ENCODE data around the gene TRAK1.
"Not testable (repeated sequence)": the region's sequence is repeated elsewhere in the genome, so short reads cannot be mapped to it uniquely, and the experiment has no call there.

TRAK1 gene

DNA sequence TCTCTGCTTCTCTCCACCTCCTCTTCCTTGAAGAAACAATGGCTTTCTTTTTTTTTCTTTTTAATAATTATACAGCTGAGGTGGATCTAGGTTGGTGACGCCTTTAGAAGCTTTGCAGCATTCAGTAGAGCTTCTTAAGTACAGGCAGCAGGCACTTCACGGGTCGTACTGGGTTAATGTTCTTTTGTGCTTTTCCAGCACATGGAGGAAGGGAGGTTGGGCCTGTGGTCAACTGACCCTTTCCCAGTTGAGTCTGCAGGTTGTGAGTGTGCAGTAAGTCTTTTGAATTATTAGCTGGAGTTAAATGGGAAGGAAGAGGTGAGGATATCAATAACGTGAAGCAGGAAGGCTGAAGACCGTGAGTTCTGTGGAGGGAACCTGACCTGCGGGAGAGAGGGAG lies 7.0 kb downstream of the TRAK1 start:
- no peak for DNase-seq

DNA sequence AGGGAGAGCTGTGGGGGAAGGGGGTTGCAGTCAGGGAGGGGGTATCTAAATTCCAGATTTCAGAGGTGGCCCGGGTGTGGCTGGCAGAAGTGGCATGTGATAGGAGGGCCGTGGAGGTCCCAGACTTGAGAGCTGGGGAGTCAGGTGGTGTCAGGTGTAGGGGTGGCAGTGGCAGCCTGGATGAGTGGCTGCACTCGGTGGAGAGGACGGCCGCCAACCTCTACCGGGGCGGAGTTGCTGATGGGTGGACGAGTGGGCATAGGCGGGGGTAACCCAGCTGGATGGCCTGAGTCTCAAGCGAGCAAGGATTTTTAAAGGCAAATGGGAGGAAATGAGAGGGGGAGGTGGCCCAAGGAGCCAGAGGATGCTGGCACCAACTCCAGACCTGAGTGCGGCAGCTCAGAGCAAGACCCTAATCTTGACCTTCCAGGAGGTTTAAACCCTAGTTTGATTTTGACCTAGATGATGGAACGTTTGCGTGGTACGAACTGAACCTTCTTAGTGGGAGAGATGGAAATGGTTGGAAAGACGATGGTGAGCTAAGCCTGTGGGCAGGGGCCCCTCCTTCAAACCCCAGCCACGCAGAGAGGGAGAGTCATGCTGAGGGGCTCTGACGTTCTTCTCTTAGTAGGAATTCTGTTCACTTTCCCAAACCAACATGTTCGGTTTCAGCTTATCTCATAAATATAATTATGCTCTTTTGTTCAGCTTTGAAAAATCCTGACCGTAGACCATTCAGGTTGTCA lies 8.0 kb downstream of the TRAK1 start:
- no peak for DNase-seq

DNA sequence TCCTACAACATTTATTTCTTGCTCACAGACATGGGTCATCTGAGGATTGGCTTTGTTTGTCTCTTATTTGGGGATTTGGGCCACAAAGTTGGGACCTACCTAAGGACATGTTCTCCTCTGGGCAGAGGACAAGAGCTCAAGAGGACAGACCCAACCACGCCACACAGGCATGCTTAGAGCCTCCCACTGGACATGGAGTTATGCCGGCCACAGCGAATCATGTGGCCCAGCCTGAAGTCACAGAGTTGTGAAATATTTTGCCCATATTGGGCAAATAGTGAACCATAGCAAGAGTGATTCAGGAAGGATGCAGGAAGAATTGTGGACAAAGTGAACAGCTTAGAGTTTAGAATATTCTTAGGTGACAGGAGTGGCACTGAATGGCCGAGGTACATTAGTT lies 9.9 kb downstream of the TRAK1 start:
- no peak for DNase-seq

DNA sequence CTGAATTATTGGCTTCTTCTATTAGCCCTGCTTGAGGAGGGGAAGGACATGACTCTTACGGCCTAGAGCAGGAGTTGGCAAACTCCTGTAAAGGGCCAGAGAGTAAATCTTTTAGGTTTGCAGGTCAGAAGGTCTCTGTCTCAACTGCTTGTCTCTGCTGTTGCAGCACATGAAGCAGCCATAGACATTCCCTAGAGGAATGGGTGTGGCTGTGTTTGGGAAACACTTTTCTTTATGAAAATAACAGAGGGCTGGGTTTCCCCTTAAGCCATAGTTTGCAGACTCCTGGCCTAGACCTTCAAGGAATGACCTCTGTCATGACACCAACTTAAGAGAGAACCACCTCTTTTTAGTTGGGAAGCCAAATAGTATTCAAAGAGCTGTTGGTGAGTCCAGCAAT lies 10.3 kb downstream of the TRAK1 start:
- DNase-seq, result no peak

DNA sequence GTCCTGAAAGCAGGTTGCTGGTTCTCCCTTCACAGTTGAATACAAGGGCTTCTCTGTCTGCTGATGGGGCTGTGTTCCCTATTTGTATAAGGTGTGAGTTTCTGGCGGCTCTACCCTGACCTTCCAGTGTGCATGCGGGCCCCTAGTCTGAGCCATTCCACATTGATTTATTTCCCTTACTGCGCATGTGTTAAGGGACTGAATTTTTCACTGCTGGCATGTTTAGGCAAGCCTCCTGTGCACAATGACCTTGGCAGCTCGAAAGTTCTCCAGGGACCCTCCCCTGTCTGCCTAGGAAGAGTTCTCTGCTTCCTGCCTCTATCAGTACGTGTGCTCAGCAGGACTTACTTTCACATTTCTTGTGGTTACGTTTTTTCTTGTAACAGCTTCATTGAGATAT lies 11.4 kb downstream of the TRAK1 start:
- no peak for DNase-seq

DNA sequence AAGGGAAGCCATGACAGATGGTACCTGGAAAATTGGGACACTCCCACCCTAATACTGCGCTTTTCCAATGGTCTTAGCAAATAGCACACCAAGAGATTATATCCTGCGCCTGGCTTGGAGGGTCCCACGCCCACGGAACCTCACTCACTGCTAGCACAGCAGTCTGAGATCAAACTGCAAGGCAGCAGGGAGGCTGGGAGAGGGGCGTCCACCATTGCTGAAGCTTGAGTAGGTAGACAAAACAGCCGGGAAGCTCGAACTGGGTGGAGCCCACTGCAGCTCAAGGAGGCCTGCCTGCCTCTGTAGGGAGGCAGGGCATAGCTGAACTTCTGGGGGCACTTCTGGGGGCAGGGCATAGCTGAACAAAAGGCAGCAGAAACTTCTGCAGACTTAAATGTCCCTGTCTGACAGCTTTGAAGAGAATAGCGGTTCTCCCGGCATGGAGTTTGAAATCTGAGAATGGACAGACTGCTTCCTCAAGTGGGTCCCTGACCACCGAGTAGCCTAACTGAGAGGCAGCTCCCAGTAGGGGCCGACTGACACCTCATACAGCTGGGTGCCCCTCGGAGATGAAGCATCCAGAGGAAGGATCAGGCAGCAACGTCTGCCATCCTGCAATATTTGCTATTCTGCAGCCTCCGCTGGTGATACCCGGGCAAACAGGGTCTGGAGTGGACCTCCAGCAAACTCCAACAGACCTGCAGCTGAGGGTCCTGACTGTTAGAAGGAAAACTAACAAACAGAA lies 12.9 kb downstream of the TRAK1 start:
- not testable (repeated sequence) for DNase-seq

DNA sequence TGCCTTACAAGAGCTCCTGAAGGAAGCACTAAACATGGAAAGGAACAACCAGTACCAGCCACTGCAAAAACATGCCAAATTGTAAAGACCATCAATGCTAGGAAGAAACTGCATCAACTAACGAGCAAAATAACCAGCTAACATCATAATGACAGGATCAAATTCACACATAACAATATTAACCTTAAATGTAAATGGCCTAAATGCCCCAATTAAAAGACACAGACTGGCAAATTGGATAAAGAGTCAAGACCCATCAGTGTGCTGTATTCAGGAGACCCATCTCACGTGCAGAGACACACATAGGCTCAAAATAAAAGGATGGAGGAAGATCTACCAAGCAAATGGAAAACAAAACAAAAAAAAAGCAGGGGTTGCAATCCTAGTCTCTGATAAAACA lies 14.8 kb downstream of the TRAK1 start:
- not testable (repeated sequence) for DNase-seq

DNA sequence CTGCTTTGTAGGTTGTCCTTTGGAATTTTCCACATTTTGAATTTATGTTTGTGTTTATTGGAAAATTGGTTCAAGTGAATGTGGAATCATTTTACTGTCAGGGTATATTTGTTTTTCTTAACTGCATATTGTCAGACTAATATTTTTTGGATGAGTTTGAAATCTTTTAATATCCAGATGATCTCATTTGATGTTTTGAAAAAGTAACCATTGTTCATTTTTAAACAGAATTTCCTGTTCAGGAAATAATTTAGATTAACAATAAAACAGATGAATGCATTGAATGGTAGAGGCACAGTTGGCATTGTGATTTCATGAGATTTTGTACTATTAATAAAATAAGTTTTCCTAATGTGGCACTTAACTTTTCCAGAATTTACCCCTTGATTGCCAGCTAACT lies 15.5 kb downstream of the TRAK1 start:
- DNase-seq, result no peak

DNA sequence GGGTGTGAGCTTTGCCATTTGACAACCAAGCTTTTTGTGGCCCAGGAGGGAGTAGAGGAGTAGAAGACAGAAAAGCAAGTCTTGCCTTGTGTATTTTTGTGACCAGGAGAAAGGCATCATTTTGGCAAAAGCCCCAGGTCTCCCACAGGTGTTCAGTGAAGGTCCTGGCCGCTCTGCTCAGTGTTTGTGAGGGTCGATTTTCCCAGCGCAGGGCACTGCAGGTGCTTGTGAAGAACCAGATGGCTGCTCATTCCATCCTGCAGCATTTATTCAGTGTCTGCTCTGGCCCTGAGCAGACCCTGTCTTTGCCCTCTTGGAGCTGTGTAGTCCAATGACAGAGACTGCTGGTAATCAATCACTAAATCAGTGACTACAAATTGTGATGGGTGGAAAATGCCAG lies 19.5 kb downstream of the TRAK1 start:
- no peak for DNase-seq

DNA sequence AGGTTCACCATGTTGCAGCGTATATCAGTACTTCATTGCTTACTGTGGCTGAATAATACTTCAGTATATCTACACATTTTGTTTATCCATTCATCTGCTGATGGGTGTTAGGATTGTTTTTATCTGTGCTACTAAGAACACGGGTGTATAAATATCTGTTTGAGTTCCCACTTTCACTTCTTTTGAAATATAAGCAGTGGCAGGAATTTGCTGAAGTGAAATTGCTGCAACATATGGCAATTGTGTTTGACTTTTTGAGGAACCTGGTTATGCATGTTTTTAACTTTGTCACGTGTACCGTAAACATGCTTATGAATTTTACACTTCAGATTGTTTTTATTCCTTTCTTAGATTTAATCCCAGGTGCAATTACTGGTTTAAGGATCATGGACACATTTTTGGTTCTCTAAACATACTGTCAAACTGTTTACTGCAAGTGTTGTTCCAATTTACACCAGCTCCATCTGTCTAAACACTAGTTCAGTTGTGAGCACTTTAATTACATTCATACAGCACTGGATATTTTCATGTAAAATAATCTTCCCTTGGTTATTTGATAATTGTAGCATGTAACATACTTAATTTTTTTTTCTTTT lies 23.1 kb downstream of the TRAK1 start:
- DNase-seq, result peak; percentile 10

DNA sequence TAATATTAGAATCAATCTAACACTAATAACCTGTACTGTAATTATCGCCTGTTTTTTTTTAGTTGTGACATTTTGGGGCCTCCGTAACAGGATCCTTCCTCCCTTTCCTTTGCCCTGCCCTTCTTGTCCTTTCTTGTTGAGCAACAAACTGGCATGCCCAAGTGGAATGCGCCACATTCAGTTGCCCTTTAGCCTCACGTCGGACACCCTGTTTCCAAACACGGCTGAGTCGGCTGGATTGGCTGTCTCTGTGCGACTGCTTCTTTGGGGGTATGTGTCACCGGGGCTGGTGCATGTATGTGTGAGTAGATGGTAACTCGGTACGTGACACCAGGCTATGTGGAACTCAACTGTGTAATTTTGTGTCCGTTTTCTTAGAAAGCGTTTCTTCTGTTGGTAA lies 24.1 kb downstream of the TRAK1 start:
- no peak for DNase-seq

DNA sequence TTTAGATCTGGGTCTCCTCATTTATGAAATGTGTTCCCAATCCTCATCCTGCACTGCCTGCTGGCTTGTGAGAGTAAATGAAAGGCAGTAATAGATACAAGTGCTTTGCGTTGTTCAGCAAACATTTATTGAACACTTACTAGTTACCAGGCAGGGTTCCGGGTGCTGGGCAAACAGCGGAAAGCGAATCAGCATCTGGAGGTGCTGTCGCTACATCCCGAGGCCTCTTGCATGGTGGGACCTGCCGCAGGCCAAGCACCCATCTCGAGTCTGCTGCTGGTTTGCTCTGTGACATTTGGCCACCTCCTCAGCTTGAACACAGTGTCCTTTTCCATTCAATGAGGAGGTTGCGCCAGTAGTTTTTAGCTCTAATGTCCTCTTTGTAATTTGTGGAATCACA lies 24.8 kb downstream of the TRAK1 start:
- DNase-seq, result no peak

DNA sequence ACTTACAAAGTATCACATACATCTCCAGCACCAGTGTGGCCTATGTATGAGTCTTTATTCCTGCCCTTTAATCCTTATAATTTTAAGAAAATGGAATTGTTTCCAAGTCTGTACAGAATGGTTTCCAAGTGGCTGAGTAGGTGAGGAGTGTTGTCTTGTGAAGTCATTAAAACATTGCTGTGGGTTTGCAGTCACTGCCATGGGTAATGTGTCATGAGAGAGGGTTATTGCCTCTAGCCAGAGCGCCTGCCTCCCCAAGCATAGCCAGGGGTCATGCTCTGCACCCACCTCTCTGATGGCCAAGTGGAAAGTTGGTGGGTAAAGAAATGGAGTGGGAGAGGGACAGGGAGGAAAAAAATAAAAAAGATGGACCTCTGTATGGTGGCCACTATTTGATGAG lies 25.3 kb downstream of the TRAK1 start:
- no peak for DNase-seq

DNA sequence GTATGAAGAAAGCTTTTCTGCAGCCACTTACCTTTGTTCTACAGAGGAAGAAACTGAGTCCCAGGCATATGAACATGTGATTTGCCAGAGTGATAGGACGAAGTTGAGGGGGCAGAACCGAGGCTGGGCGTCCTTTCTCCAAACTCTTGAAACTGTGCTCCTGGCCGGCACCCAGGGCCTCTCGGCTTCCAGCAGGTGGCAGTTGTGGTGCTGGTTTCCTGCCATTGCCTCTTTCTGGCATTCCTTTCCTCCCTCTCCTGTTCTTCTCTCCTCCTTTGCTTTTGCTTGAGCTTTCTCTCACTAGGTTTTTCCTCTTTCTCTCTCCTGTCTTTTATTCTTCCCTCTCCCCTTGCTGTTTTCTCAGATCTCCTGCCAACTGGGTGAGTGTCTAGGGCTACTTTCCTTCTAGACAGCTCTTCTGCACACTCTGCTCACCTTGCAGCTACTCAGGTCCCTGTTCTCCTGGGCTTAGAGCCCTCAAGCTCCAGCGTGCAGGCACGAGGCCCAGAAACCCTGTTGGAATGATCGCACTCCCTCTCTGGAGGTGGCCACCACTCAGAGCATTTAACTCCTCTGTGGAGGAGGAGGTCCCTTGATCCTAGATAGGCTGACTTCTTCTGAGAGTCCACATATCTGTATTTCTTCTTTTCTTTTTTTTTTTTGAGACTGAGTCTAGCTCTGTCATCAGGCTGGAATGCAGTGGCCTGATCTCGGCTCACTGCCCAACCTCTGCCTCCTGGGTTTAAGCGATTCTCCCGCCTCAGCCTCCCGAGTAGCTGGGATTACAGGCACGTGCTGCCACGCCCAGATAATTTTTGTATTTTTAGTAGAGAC lies 26.2 kb downstream of the TRAK1 start:
- no peak for DNase-seq

DNA sequence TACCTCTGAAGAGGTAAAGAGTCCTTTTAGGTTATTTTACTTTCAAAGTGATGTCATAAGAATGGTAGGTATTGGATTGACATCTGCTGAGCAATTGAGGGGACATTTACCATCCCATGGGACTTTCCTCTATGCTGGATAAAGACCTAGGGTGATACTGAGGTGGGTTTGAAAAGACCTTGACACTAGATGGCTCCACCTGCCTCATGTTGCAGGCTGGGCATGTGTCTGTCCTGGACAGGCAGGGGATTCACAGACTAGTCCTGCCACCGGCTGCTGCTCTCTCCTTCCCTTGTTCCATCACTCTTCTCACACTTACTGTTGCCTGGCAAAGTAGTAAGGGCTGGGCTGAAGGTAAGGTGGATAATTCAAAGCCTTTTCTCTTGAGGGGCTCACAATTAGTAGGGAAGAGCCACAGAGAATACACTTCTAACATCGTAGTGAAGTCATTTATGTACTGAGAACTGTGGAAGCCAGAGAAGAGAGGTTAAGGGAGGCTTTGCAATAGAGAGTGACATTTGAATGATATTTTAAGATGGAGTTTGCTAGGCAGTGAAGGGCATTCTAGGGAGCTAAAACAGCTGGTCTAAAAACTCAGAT lies 27.7 kb downstream of the TRAK1 start:
- no peak for DNase-seq

DNA sequence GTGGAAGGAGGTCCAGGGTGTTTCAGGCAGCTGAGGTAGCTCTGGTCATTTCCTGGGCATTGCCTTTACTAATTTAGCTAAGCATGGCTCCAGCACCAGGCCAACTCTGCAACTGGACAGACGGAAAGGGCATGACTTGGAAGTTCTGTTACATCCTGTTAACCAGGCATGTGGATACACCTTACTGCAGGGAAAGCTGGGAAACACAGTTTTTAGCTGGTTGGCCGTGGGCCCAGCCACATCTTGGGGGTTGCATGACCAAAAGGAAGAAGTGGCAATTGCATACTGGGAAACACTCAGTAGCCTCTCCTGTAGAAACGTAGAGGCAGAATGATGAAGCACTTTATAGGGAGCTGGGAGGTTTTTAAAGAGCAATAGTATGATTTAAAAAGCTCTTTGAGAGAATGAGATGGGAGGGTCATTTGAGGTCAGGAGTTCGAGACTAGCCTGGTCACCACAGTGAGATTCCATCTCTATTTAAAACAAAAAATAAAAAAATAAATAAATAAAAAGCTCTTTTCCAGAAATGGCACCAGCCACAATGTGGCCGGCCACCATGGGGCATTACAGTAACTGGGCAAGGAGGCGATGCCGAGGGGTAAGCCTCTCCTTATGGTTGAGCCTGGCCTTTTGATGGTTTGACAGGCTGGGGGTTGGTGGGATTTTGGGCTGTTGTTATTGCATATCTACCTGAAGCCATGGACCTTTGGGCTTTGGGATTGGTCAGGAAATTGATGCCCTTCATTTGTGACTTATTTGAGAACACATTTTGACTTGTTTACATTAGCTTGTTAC lies 28.6 kb downstream of the TRAK1 start:
- DNase-seq, result no peak

DNA sequence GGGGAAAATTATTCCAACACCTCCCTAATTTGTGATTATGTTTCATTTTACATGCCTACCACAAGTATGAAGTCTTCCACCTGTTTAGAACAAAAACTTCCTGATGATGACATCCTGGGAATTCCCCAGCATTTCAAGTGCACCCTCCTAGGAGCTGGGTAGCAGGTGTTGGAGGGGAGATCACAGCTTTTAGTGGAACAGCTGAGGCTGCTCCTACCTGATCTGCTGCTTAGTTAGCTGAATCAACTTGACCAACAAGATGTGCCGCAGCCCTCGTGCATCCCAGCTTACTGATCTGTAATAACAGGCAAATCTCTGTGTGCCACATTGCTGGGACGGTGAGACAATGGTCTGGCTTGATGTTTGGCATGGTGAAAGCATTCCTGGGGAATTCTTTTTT lies 29.7 kb downstream of the TRAK1 start:
- no peak for DNase-seq

DNA sequence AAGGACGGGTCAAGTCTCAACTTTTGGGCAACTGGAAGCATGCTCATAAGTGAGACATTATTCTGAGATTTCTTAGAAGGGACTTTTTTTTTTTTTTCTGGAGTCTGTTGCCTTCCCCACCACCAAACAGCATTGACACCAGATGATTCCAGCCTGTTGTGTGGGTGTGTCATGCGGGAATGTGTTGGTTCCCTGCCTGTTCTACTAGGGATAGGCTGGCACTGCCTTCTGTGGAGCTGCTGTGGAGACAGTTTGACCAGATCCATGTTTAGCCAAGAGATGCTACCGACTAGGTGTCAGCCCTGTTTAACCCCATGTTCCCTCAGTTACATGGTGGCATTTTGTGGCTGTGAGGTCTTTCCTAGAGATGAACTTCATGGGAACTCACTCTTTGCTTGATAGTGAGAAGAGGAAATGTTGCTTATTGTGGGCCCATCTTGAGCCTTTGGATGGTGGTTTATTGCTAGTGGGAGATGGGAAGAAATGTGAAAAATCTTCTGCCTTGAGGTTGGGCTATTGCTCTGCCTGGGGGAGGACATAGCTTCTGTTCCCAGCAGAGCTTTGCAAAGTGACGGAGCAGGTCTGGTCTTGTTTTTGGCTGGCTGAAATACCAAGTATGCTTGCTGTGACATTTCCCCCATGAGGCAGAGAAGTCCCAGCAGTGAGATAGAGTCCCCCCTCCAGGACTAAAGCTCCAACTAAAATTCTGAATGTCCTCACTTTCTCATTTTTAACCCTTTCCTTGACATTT lies 31.3 kb downstream of the TRAK1 start:
- DNase-seq, result no peak

DNA sequence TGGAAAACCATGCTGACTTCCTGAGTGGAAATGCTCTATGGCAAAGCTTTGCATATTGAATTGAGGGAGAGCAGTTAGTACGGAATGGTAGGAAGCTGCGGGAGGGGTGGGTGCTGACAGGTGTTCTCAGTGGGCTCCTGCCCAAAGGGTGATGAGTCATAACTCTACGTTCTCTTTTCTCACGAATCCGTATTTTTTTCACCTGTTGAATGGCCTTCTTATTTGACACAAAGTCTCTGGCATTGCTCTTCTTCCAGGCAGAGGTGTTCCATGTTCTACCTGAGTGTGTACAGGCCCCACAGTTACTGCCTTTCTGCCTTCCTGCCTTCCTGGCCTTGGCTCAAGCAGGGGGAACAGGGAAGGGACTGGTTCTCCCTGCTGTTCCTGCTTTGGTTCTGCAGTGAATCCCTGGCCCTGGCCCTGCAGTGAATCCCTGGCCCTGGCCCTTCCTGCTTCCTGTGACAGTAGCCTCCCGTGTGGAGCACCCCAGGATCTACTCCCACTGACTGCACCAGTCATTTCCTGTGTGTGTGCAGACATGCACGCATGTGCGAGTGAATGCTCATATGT lies 31.9 kb downstream of the TRAK1 start:
- DNase-seq, result no peak

DNA sequence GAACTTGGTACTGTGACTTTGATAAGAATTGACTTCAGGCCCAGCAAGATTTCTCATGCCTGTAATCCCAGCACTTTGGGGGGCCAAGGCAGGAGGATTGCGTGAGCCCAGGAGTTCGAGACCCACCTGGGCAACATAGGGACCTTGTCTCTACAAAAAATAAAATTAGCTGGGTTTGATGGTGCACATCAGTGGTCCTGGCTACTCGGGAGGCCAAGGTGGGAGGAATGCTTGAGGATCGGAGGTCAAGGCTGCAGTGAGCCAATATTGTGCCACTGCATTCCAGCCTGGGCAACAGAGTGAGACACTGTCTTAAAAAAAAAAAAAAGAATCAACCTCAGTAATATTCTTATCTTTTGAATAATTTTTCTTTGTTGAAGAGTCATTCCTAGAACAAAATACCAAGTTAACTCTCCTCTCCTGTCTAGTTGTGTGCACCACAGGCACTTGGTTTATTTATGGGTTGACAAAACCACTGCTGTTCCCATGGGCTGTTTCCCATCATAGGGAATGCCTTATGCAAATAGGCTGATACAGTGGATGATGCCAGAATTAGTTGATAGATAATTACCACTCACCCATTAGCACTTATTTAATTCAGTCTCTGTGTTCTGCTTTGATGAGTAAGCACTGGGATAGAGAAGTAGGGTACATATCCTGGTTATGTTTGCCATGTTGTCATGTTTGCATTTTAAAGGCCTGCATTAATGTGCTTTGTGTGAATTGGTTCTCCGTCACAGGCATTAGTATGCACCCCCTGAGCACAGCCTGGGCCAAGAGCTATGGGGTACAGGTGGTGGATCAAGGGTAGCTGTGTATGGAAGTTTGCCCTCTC lies 32.9 kb downstream of the TRAK1 start:
- DNase-seq, result no peak
